Ovary (tissue), 3 donors: Measurements from ENCODE around the gene PCDH15.

Experiments
- CTCF ChIP-seq, 3 donors: fragments of 450-650 bp in 2 of 3; fragments of 200-600 bp in 1 of 3; IDR thresholded peaks; one replicate each; pipeline versions ENCODE4 v1.5.1 to v1.8.0; 2016 to 2022; ENCODE audit warnings: antibody characterized with exemption in 3 of 3, mild to moderate bottlenecking in 1 of 3
- POLR2A ChIP-seq: fragments of 450-650 bp; IDR thresholded peaks from one replicate; pipeline ENCODE4 v1.6.1; 2017; ENCODE audit warnings: antibody characterized with exemption, mild to moderate bottlenecking, moderate library complexity
- donor health status: DM: no; HTN: no; CAD: no.

GRCh38 chr10:54065106-54065505, 735.9 kb downstream of the PCDH15 start:
- TF ChIP-seq POLR2A, result no peak
- TF ChIP-seq CTCF (IDR thresholded peaks at IDR 0.05), result no peak
